Dendritic cell treated with granulocyte-macrophage colony-stimulating factor and Interleukin-4, amounts not matched to agents 40 ng/mL and 50 ng/mL, for 4 days (primary cell): ENCODE measurements around the gene NKAIN1.

ENCODE experiments used
- H3K27ac Mint-ChIP-seq: one replicate; pipeline ENCODE4 v1.8.0; 2022; ENCODE audit warnings: mild to moderate bottlenecking, mixed read lengths
- H3K27me3 Mint-ChIP-seq: one replicate; pipeline ENCODE4 v1.8.0; 2022; ENCODE audit warnings: mild to moderate bottlenecking, mixed read lengths
- H3K36me3 Mint-ChIP-seq: one replicate; pipeline ENCODE4 v1.8.0; 2022; ENCODE audit warnings: low read depth, mixed read lengths
- H3K4me1 Mint-ChIP-seq: one replicate; pipeline ENCODE4 v1.8.0; 2022; ENCODE audit warnings: low read depth, mixed read lengths
- H3K4me3 Mint-ChIP-seq: one replicate; pipeline ENCODE4 v1.8.0; 2022; ENCODE audit warnings: mild to moderate bottlenecking, moderate library complexity, mixed read lengths
- H3K9me3 Mint-ChIP-seq: one replicate; pipeline ENCODE4 v1.8.0; 2022; ENCODE audit warnings: mixed read lengths
- intact Hi-C: fragments of 100-400 bp; cut with micrococcal nuclease; formaldehyde crosslinking; loops from one replicate; pipeline ENCODE4 v1.15.0; 2022

Gene NKAIN1

GRCh38 chr1:31222176-31222575, 17.5 kb downstream of the NKAIN1 start:
- no peak overlapping the region for H3K27ac Mint-ChIP-seq
- no peaks in the 10 kb centered on the region for H3K36me3 Mint-ChIP-seq
- H3K27me3 Mint-ChIP-seq = peaks cover 7% of the 10 kb centered on the region
- H3K4me3 Mint-ChIP-seq = no peak overlapping the region
- no peaks in the 10 kb centered on the region for H3K4me1 Mint-ChIP-seq
- H3K9me3 Mint-ChIP-seq = no peaks in the 10 kb centered on the region
- intact Hi-C loops = no loop called here

- Mint-ChIP-seq H3K9me3 (no peaks in the 10 kb centered on the region), H3K36me3 (no peaks in the 10 kb centered on the region), H3K27me3 (peaks cover 6% of the 10 kb centered on the region), H3K4me3 (no peak overlapping the region), H3K4me1 (no peaks in the 10 kb centered on the region), H3K27ac (no peak overlapping the region)
- intact Hi-C loops = no loop called here
These were observed 18.6 kb downstream of the NKAIN1 start for GRCh38 chr1:31221072-31221471.

DNA sequence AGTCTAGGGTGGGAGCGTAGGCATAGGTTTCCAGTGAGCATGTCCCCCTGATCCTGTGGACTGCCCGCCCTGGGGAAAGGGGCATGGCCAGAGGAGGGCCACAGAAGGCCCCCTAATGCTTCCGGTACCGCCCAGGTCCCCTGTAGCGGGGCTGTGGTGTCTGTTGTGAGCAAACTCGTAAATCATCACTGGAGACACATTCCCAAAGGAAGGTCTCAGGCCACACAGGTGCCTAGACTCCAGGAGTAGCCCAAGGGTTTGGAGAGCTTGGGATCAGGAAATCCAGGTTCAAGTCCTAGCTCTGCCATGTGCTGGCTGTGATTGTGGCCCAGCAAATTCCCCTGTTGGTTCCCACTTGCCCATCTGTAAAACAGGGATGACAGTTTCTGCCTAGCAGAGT, 20.2 kb downstream of the NKAIN1 start:
- no peak overlapping the region for H3K4me3 Mint-ChIP-seq
- no peaks in the 10 kb centered on the region for H3K9me3 Mint-ChIP-seq
- no peaks in the 10 kb centered on the region for H3K4me1 Mint-ChIP-seq
- intact Hi-C loops = no loop called here
- no peak overlapping the region for H3K27ac Mint-ChIP-seq
- H3K36me3 Mint-ChIP-seq = no peaks in the 10 kb centered on the region
- peaks cover 6% of the 10 kb centered on the region for H3K27me3 Mint-ChIP-seq

- Mint-ChIP-seq H3K36me3 (no peaks in the 10 kb centered on the region), H3K4me3 (no peak overlapping the region), H3K27ac (no peak overlapping the region), H3K4me1 (no peaks in the 10 kb centered on the region), H3K27me3 (peaks cover 8% of the 10 kb centered on the region), H3K9me3 (no peaks in the 10 kb centered on the region)
- intact Hi-C loops = no loop called here
These were observed 21.0 kb downstream of the NKAIN1 start for GRCh38 chr1:31218705-31219104.

DNA sequence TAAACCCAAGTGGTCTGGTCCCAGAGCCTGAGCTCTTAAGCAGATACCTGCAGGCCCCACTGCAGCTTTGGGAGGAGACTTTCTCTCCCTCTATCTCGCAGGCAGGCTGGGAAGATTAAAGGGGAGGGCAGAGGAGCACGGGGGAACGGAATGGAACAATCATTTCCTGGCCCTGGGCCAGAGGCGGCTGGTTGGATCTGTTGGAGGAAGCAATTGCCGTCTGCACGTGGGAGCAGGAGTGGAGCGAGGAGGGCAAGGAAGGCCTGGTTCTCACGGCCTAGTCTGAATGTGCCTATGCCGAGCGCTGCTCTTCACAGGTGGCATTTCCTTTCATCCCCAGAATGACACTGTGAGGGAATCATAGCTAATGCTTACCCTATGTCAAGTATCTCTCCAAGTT, 23.7 kb downstream of the NKAIN1 start:
- no peak overlapping the region for H3K4me3 Mint-ChIP-seq
- no peak overlapping the region for H3K27ac Mint-ChIP-seq
- intact Hi-C loops = no loop called here
- no peaks in the 10 kb centered on the region for H3K9me3 Mint-ChIP-seq
- H3K36me3 Mint-ChIP-seq = no peaks in the 10 kb centered on the region
- H3K27me3 Mint-ChIP-seq = peaks cover 8% of the 10 kb centered on the region
- no peaks in the 10 kb centered on the region for H3K4me1 Mint-ChIP-seq

DNA sequence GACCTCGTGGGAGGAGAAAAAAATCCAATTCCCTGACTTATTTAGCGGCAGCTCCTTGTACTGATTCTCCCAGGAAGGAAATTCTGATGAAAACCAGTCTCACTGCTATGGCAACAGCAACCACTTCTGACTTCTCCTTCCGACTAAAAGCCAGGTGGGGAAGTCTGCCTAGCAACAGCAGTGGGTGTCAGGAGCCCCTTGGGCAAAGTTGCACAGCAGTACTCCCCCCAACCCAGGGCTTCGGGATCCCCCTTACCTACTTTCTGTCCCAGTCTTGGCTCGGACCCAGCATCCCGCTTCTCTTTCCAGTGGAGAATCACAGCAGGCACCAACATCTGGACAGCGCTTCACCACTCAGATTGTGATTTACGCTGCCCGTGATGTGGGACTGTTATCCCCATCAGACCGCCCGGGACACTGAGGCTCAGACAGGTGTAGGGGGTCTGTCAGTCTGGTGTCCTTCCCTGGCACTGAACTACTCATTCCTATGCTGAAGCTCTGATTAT, 24.6 kb downstream of the NKAIN1 start:
- H3K27ac Mint-ChIP-seq = no peak overlapping the region
- H3K27me3 Mint-ChIP-seq = peaks cover 8% of the 10 kb centered on the region

GRCh38 chr1:31214316-31215064, 25.2 kb downstream of the NKAIN1 start:
- Mint-ChIP-seq H3K4me3 (no peak overlapping the region), H3K9me3 (no peaks in the 10 kb centered on the region), H3K27ac (no peak overlapping the region), H3K27me3 (peaks cover 8% of the 10 kb centered on the region), H3K36me3 (no peaks in the 10 kb centered on the region), H3K4me1 (no peaks in the 10 kb centered on the region)
- intact Hi-C loops = no loop called here

More for the DNA sequence above, 24.6 kb downstream of the NKAIN1 start:
- Mint-ChIP-seq H3K4me3 (no peak overlapping the region), H3K9me3 (no peaks in the 10 kb centered on the region), H3K4me1 (no peaks in the 10 kb centered on the region), H3K36me3 (no peaks in the 10 kb centered on the region)
- intact Hi-C loops = no loop called here

DNA sequence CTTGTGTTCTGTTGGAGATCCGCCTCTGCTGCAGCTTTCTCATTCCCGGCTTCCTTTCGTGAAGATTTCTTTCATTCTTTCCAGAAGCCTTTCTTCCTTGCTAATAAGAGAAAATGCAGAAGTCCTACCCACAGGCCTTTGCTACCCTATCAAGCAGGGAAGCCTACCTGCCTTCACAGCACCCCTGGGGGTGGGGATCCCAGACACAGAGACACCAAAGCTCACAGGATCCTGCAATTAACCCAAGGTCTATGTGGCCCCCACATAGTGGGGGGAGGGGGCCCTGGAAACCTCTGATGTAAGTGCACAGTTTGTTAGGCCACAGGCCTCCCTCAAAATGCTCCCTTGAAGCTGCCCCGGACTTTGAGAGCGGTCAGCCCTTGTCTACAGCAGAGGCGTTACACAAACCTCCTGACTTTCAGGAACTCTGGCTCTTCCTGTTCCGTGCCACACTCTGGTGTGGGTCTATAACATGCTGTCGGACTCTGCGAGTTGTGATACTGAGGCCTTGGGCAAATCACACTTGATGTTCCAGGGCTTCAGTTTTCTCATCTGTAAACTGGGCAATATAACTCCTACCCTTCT, 31.2 kb downstream of the NKAIN1 start:
- no peaks in the 10 kb centered on the region for H3K36me3 Mint-ChIP-seq
- peaks cover 11% of the 10 kb centered on the region for H3K4me1 Mint-ChIP-seq
- intact Hi-C loops = no loop called here
- H3K27ac Mint-ChIP-seq = no peak overlapping the region
- H3K27me3 Mint-ChIP-seq = peaks cover 3% of the 10 kb centered on the region
- H3K4me3 Mint-ChIP-seq = no peak overlapping the region
- no peaks in the 10 kb centered on the region for H3K9me3 Mint-ChIP-seq

- no peak overlapping the region for H3K4me3 Mint-ChIP-seq
- no peak overlapping the region for H3K27ac Mint-ChIP-seq
- no peaks in the 10 kb centered on the region for H3K9me3 Mint-ChIP-seq
- no peaks in the 10 kb centered on the region for H3K36me3 Mint-ChIP-seq
- intact Hi-C loops = no loop called here
- H3K27me3 Mint-ChIP-seq = peaks cover 3% of the 10 kb centered on the region
- peaks cover 11% of the 10 kb centered on the region for H3K4me1 Mint-ChIP-seq
These were observed 32.1 kb downstream of the NKAIN1 start for GRCh38 chr1:31207569-31207968.

DNA sequence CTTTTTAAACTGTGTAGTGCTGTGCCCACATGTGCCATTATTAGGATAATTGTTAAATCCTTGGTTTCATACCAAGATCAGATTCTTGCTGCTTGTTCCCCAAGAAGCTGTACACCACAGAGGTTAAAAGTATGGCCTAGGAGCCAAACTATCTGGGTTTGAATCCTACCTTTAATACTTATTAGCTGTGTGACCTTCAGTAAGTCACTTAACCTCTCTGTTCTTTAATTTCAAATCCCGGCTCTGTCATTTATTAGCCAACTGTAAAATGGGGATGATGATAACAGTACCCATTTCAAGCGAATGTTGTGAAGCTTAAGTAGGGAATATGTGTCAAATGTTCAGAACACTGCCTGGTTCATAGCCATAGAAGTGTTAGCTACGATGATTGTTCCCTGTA, 32.6 kb downstream of the NKAIN1 start:
- H3K4me1 Mint-ChIP-seq = peaks cover 11% of the 10 kb centered on the region
- no peaks in the 10 kb centered on the region for H3K9me3 Mint-ChIP-seq
- no peaks in the 10 kb centered on the region for H3K36me3 Mint-ChIP-seq
- H3K27me3 Mint-ChIP-seq = peaks cover 1% of the 10 kb centered on the region
- no peak overlapping the region for H3K4me3 Mint-ChIP-seq
- intact Hi-C loops = no loop called here
- no peak overlapping the region for H3K27ac Mint-ChIP-seq

GRCh38 chr1:31203215-31203614, 36.5 kb downstream of the NKAIN1 start:
- Mint-ChIP-seq H3K27ac (no peak overlapping the region), H3K4me3 (no peak overlapping the region), H3K9me3 (no peaks in the 10 kb centered on the region), H3K4me1 (peaks cover 3% of the 10 kb centered on the region), H3K27me3 (peaks cover 3% of the 10 kb centered on the region), H3K36me3 (no peaks in the 10 kb centered on the region)
- intact Hi-C loops = no loop called here

- peaks cover 3% of the 10 kb centered on the region for H3K27me3 Mint-ChIP-seq
- intact Hi-C loops = no loop called here
- H3K27ac Mint-ChIP-seq = no peak overlapping the region
- H3K9me3 Mint-ChIP-seq = no peaks in the 10 kb centered on the region
- H3K4me1 Mint-ChIP-seq = no peaks in the 10 kb centered on the region
- H3K4me3 Mint-ChIP-seq = no peak overlapping the region
- H3K36me3 Mint-ChIP-seq = no peaks in the 10 kb centered on the region
These were observed 37.7 kb downstream of the NKAIN1 start for GRCh38 chr1:31201931-31202360.

GRCh38 chr1:31199949-31200348, 39.7 kb downstream of the NKAIN1 start:
- Mint-ChIP-seq H3K4me3 (no peak overlapping the region), H3K4me1 (no peaks in the 10 kb centered on the region), H3K27ac (no peak overlapping the region), H3K36me3 (no peaks in the 10 kb centered on the region), H3K27me3 (peaks cover 3% of the 10 kb centered on the region), H3K9me3 (no peaks in the 10 kb centered on the region)
- intact Hi-C loops = no loop called here

DNA sequence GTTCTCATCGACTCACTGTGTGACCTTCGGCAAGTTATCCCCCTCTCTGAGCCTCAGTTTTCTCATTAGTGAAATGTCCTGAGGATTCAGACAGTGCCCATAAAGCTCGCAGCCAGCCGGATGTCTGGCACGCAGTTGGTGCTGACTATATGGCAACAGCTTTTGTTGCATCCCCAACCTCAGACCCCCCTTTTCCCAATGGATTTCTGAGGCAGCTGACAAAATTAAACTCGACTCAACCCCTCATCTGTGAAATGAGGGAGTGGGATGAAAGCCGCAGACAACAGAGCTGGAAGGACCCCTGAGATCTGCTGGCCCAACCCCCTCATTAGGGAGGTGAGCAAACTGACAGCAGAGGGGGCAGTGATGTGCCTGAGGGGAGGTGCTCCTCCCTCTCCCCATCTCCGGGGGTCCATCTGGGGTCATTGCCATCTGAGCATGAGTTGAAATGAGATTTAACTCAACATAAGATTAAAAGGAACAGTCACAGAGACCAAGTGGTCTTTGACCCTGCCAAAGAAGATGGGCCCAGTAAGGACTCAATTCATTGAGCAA, 40.4 kb downstream of the NKAIN1 start:
- Mint-ChIP-seq H3K4me3 (no peak overlapping the region), H3K4me1 (no peaks in the 10 kb centered on the region), H3K27me3 (peaks cover 3% of the 10 kb centered on the region), H3K36me3 (no peaks in the 10 kb centered on the region), H3K27ac (no peak overlapping the region), H3K9me3 (no peaks in the 10 kb centered on the region)
- intact Hi-C loops = no loop called here
